ENCODE results near the gene ADSL. TPM values are rescaled to one million over a fixed set of nuclear protein-coding genes. Genes with fewer than 3 reads are reported as not detected.

The ADSL gene
- total RNA-seq, 1 experiment from 2014 or later: 201 TPM

- Histone ChIP-seq H3K4me3 (no peak overlapping the region), H3K9me3 (replicated peaks) (no peaks in the 10 kb centered on the region), H3K4me1 (replicated peaks) (peaks cover 46% of the 10 kb centered on the region), H3K27me3 (replicated peaks) (no peaks in the 10 kb centered on the region), H3K27ac (no peak overlapping the region), H3K36me3 (peaks cover 49% of the 10 kb centered on the region)
- DNase-seq (ENCODE audit: low read depth in 1 of 2, low spot score in 2 of 2): no peak
Measured at GRCh38 chr22:40320687-40321086, 25.6 kb upstream of the ADSL start.

- H3K9me3 ChIP-seq (replicated peaks): no peaks in the 10 kb centered on the region
- no peaks in the 10 kb centered on the region for H3K27me3 ChIP-seq (replicated peaks)
- peaks cover 38% of the 10 kb centered on the region for H3K36me3 ChIP-seq
- no peak overlapping the region for H3K4me3 ChIP-seq
- peaks cover 57% of the 10 kb centered on the region for H3K4me1 ChIP-seq (replicated peaks)
- H3K27ac ChIP-seq: no peak overlapping the region
- DNase-seq (ENCODE audit: low read depth in 1 of 2, low spot score in 2 of 2): peak in 1 of 2 experiments; percentile 33
Measured at GRCh38 chr22:40322021-40322420, 24.3 kb upstream of the ADSL start.

GRCh38 chr22:40322818-40323447 lies 23.4 kb upstream of the ADSL start:
- Histone ChIP-seq H3K9me3 (replicated peaks) (no peaks in the 10 kb centered on the region), H3K36me3 (peaks cover 30% of the 10 kb centered on the region), H3K4me3 (no peak overlapping the region), H3K4me1 (replicated peaks) (peaks cover 66% of the 10 kb centered on the region), H3K27ac (no peak overlapping the region), H3K27me3 (replicated peaks) (no peaks in the 10 kb centered on the region)
- DNase-seq (ENCODE audit: low read depth in 1 of 2, low spot score in 2 of 2): no peak

- peaks cover 23% of the 10 kb centered on the region for H3K36me3 ChIP-seq
- no peak for DNase-seq (ENCODE audit: low read depth in 1 of 2, low spot score in 2 of 2)
- no peaks in the 10 kb centered on the region for H3K9me3 ChIP-seq (replicated peaks)
- peaks cover 70% of the 10 kb centered on the region for H3K4me1 ChIP-seq (replicated peaks)
- no peak overlapping the region for H3K4me3 ChIP-seq
- H3K27ac ChIP-seq: no peak overlapping the region
- H3K27me3 ChIP-seq (replicated peaks): no peaks in the 10 kb centered on the region
Measured at GRCh38 chr22:40323681-40324171, 22.6 kb upstream of the ADSL start.

- Histone ChIP-seq H3K9me3 (replicated peaks) (no peaks in the 10 kb centered on the region), H3K27ac (no peak overlapping the region), H3K27me3 (replicated peaks) (no peaks in the 10 kb centered on the region), H3K36me3 (peaks cover 20% of the 10 kb centered on the region), H3K4me1 (replicated peaks) (peaks cover 70% of the 10 kb centered on the region), H3K4me3 (no peak overlapping the region)
- DNase-seq (ENCODE audit: low read depth in 1 of 2, low spot score in 2 of 2): no peak
Measured at GRCh38 chr22:40324468-40325305, 21.6 kb upstream of the ADSL start.

GRCh38 chr22:40325315-40325714 lies 21.0 kb upstream of the ADSL start:
- H3K9me3 ChIP-seq (replicated peaks): no peaks in the 10 kb centered on the region
- no peak overlapping the region for H3K4me3 ChIP-seq
- no peaks in the 10 kb centered on the region for H3K27me3 ChIP-seq (replicated peaks)
- H3K27ac ChIP-seq: no peak overlapping the region
- DNase-seq (ENCODE audit: low read depth in 1 of 2, low spot score in 2 of 2): peak; percentile 61 to 71
- peaks cover 20% of the 10 kb centered on the region for H3K36me3 ChIP-seq
- H3K4me1 ChIP-seq (replicated peaks): peaks cover 70% of the 10 kb centered on the region

- peaks cover 59% of the 10 kb centered on the region for H3K4me1 ChIP-seq (replicated peaks)
- peak overlapping the region; percentile 4; the same call in 1 of the 2 replicates for H3K4me3 ChIP-seq
- H3K36me3 ChIP-seq: 0 out of 2 replicates have a peak, but pooled peaks cover 4% of the 10 kb centered on the region
- H3K9me3 ChIP-seq (replicated peaks): no peaks in the 10 kb centered on the region
- peak; percentile 78 to 86 for DNase-seq (ENCODE audit: low read depth in 1 of 2, low spot score in 2 of 2)
- H3K27me3 ChIP-seq (replicated peaks): no peaks in the 10 kb centered on the region
- peak overlapping the region; percentile 23 for H3K27ac ChIP-seq
Measured at GRCh38 chr22:40326905-40327735, 19.2 kb upstream of the ADSL start.

- no peak for DNase-seq (ENCODE audit: low read depth in 1 of 2, low spot score in 2 of 2)
Measured at GRCh38 chr22:40328546-40329456, 17.5 kb upstream of the ADSL start.

GRCh38 chr22:40329466-40329865 lies 16.8 kb upstream of the ADSL start:
- H3K9me3 ChIP-seq (replicated peaks): no peaks in the 10 kb centered on the region
- no peak overlapping the region for H3K27ac ChIP-seq
- H3K4me1 ChIP-seq (replicated peaks): peaks cover 51% of the 10 kb centered on the region
- H3K36me3 ChIP-seq: no peaks in the 10 kb centered on the region; the same call in 1 of the 2 replicates
- DNase-seq (ENCODE audit: low read depth in 1 of 2, low spot score in 2 of 2): no peak
- H3K4me3 ChIP-seq: no peak overlapping the region
- H3K27me3 ChIP-seq (replicated peaks): no peaks in the 10 kb centered on the region

More at GRCh38 chr22:40328546-40329456, 17.5 kb upstream of the ADSL start:
- no peaks in the 10 kb centered on the region; the same call in 1 of the 2 replicates for H3K36me3 ChIP-seq
- H3K9me3 ChIP-seq (replicated peaks): no peaks in the 10 kb centered on the region
- H3K4me1 ChIP-seq (replicated peaks): peaks cover 58% of the 10 kb centered on the region
- H3K27ac ChIP-seq: no peak overlapping the region
- no peak overlapping the region for H3K4me3 ChIP-seq
- no peaks in the 10 kb centered on the region for H3K27me3 ChIP-seq (replicated peaks)

- Histone ChIP-seq H3K27me3 (replicated peaks) (no peaks in the 10 kb centered on the region), H3K27ac (no peak overlapping the region), H3K36me3 (no peaks in the 10 kb centered on the region; the same call in 1 of the 2 replicates), H3K4me3 (no peak overlapping the region), H3K4me1 (replicated peaks) (peaks cover 45% of the 10 kb centered on the region), H3K9me3 (replicated peaks) (no peaks in the 10 kb centered on the region)
- DNase-seq (ENCODE audit: low read depth in 1 of 2, low spot score in 2 of 2): no peak
Measured at GRCh38 chr22:40330086-40330485, 16.2 kb upstream of the ADSL start.

GRCh38 chr22:40330615-40331014 lies 15.7 kb upstream of the ADSL start:
- no peak for DNase-seq (ENCODE audit: low read depth in 1 of 2, low spot score in 2 of 2)
- Histone ChIP-seq H3K27ac (no peak overlapping the region), H3K36me3 (no peaks in the 10 kb centered on the region; the same call in 1 of the 2 replicates), H3K4me3 (no peak overlapping the region), H3K9me3 (replicated peaks) (no peaks in the 10 kb centered on the region), H3K27me3 (replicated peaks) (no peaks in the 10 kb centered on the region), H3K4me1 (replicated peaks) (peaks cover 40% of the 10 kb centered on the region)

- DNase-seq (ENCODE audit: low read depth in 1 of 2, low spot score in 2 of 2): no peak
- no peaks in the 10 kb centered on the region for H3K9me3 ChIP-seq (replicated peaks)
- no peak overlapping the region for H3K4me3 ChIP-seq
- no peak overlapping the region; the same call in 1 of the 2 replicates for H3K27ac ChIP-seq
- no peaks in the 10 kb centered on the region for H3K27me3 ChIP-seq (replicated peaks)
- H3K4me1 ChIP-seq (replicated peaks): peaks cover 31% of the 10 kb centered on the region
- H3K36me3 ChIP-seq: no peaks in the 10 kb centered on the region; the same call in 1 of the 2 replicates
Measured at GRCh38 chr22:40331706-40332105, 14.6 kb upstream of the ADSL start.

All from SJSA1 (cell line).